Measurements from ENCODE around the gene CRYBG1. TPM values are rescaled to one million over a fixed set of nuclear protein-coding genes. Genes with fewer than 3 reads are reported as not detected.

The CRYBG1 gene
- total and polyA plus RNA-seq, 2 donors: 12.2 to 22.2 TPM

- H3K4me1 ChIP-seq (ENCODE audit: control insufficient read depth in 2 of 2, insufficient read depth in 2 of 2, low read length in 2 of 2): no peaks in the 10 kb centered on the region
- H3K36me3 ChIP-seq (ENCODE audit: control insufficient read depth in 2 of 2, insufficient read depth in 2 of 2, low read length in 1 of 2): peaks cover 20 to 21% of the 10 kb centered on the region in 2 donors
- no peaks in the 10 kb centered on the region for H3K27me3 ChIP-seq (ENCODE audit: control insufficient read depth in 2 of 2, insufficient read depth in 1 of 2, low read length in 1 of 2)
- no peak overlapping the region for H3K27ac ChIP-seq (ENCODE audit: low read depth in 1 of 2, low read length in 1 of 2)
- H3K9me3 ChIP-seq (ENCODE audit: control insufficient read depth in 2 of 2, insufficient read depth in 1 of 2, low read length in 1 of 2): no peaks in the 10 kb centered on the region
- no peak overlapping the region for H3K4me3 ChIP-seq (ENCODE audit: low read length in 2 of 2)
- 91% methylated on average over 7 of the region's 7 CpGs for WGBS
- DNase-seq (ENCODE audit: low read depth in 6 of 9, low spot score in 9 of 9): no peak
These were observed 200.6 kb downstream of the CRYBG1 start for GRCh38 chr6:106560996-106561685.

- peaks cover 20 to 21% of the 10 kb centered on the region in 2 donors for H3K36me3 ChIP-seq (ENCODE audit: control insufficient read depth in 2 of 2, insufficient read depth in 2 of 2, low read length in 1 of 2)
- no peaks in the 10 kb centered on the region for H3K27me3 ChIP-seq (ENCODE audit: control insufficient read depth in 2 of 2, insufficient read depth in 1 of 2, low read length in 1 of 2)
- no peak overlapping the region for H3K4me3 ChIP-seq (ENCODE audit: low read length in 2 of 2)
- no peaks in the 10 kb centered on the region for H3K9me3 ChIP-seq (ENCODE audit: control insufficient read depth in 2 of 2, insufficient read depth in 1 of 2, low read length in 1 of 2)
- no peak for DNase-seq (ENCODE audit: low read depth in 6 of 9, low spot score in 9 of 9)
- H3K4me1 ChIP-seq (ENCODE audit: control insufficient read depth in 2 of 2, insufficient read depth in 2 of 2, low read length in 2 of 2): no peaks in the 10 kb centered on the region
- 73% methylated on average over 6 of the region's 6 CpGs for WGBS
- no peak overlapping the region for H3K27ac ChIP-seq (ENCODE audit: low read depth in 1 of 2, low read length in 1 of 2)
These were observed 201.3 kb downstream of the CRYBG1 start for GRCh38 chr6:106561686-106562405.

GRCh38 chr6:106563614-106564013 is 203.1 kb downstream of the CRYBG1 start:
- DNase-seq (ENCODE audit: low read depth in 6 of 9, low spot score in 9 of 9): no peak
- H3K4me3 ChIP-seq (ENCODE audit: low read length in 2 of 2): no peak overlapping the region
- H3K27me3 ChIP-seq (ENCODE audit: control insufficient read depth in 2 of 2, insufficient read depth in 1 of 2, low read length in 1 of 2): no peaks in the 10 kb centered on the region
- no peaks in the 10 kb centered on the region for H3K9me3 ChIP-seq (ENCODE audit: control insufficient read depth in 2 of 2, insufficient read depth in 1 of 2, low read length in 1 of 2)
- peaks cover 22 to 25% of the 10 kb centered on the region in 2 donors for H3K36me3 ChIP-seq (ENCODE audit: control insufficient read depth in 2 of 2, insufficient read depth in 2 of 2, low read length in 1 of 2)
- WGBS: 94% methylated on average over 2 of the region's 2 CpGs
- H3K27ac ChIP-seq (ENCODE audit: low read depth in 1 of 2, low read length in 1 of 2): no peak overlapping the region
- no peaks in the 10 kb centered on the region for H3K4me1 ChIP-seq (ENCODE audit: control insufficient read depth in 2 of 2, insufficient read depth in 2 of 2, low read length in 2 of 2)

- peaks cover 21 to 25% of the 10 kb centered on the region in 2 donors for H3K36me3 ChIP-seq (ENCODE audit: control insufficient read depth in 2 of 2, insufficient read depth in 2 of 2, low read length in 1 of 2)
- no peaks in the 10 kb centered on the region for H3K9me3 ChIP-seq (ENCODE audit: control insufficient read depth in 2 of 2, insufficient read depth in 1 of 2, low read length in 1 of 2)
- DNase-seq (ENCODE audit: low read depth in 6 of 9, low spot score in 9 of 9): no peak
- H3K4me1 ChIP-seq (ENCODE audit: control insufficient read depth in 2 of 2, insufficient read depth in 2 of 2, low read length in 2 of 2): no peaks in the 10 kb centered on the region
- no peaks in the 10 kb centered on the region for H3K27me3 ChIP-seq (ENCODE audit: control insufficient read depth in 2 of 2, insufficient read depth in 1 of 2, low read length in 1 of 2)
- no peak overlapping the region for H3K4me3 ChIP-seq (ENCODE audit: low read length in 2 of 2)
- H3K27ac ChIP-seq (ENCODE audit: low read depth in 1 of 2, low read length in 1 of 2): no peak overlapping the region
- WGBS: 90% methylated on average over 4 of the region's 4 CpGs
These were observed 204.0 kb downstream of the CRYBG1 start for GRCh38 chr6:106564476-106564875.

- H3K27ac ChIP-seq (ENCODE audit: low read depth in 1 of 2, low read length in 1 of 2): no peak overlapping the region
- H3K36me3 ChIP-seq (ENCODE audit: control insufficient read depth in 2 of 2, insufficient read depth in 2 of 2, low read length in 1 of 2): peaks cover 24 to 29% of the 10 kb centered on the region in 2 donors
- H3K9me3 ChIP-seq (ENCODE audit: control insufficient read depth in 2 of 2, insufficient read depth in 1 of 2, low read length in 1 of 2): no peaks in the 10 kb centered on the region
- H3K27me3 ChIP-seq (ENCODE audit: control insufficient read depth in 2 of 2, insufficient read depth in 1 of 2, low read length in 1 of 2): no peaks in the 10 kb centered on the region
- no peaks in the 10 kb centered on the region for H3K4me1 ChIP-seq (ENCODE audit: control insufficient read depth in 2 of 2, insufficient read depth in 2 of 2, low read length in 2 of 2)
- H3K4me3 ChIP-seq (ENCODE audit: low read length in 2 of 2): no peak overlapping the region
- WGBS: 97% methylated on average over 2 of the region's 2 CpGs
- no peak for DNase-seq (ENCODE audit: low read depth in 6 of 9, low spot score in 9 of 9)
These were observed 208.0 kb downstream of the CRYBG1 start for GRCh38 chr6:106568530-106568929.

- Histone ChIP-seq H3K4me3 (ENCODE audit: low read length in 2 of 2) (no peak overlapping the region), H3K27me3 (ENCODE audit: control insufficient read depth in 2 of 2, insufficient read depth in 1 of 2, low read length in 1 of 2) (no peaks in the 10 kb centered on the region), H3K4me1 (ENCODE audit: control insufficient read depth in 2 of 2, insufficient read depth in 2 of 2, low read length in 2 of 2) (no peaks in the 10 kb centered on the region), H3K9me3 (ENCODE audit: control insufficient read depth in 2 of 2, insufficient read depth in 1 of 2, low read length in 1 of 2) (no peaks in the 10 kb centered on the region), H3K36me3 (ENCODE audit: control insufficient read depth in 2 of 2, insufficient read depth in 2 of 2, low read length in 1 of 2) (peaks cover 16 to 29% of the 10 kb centered on the region in 2 donors), H3K27ac (ENCODE audit: low read depth in 1 of 2, low read length in 1 of 2) (no peak overlapping the region)
- no peak for DNase-seq (ENCODE audit: low read depth in 6 of 9, low spot score in 9 of 9)
- WGBS: over 99% methylated on average over 4 of the region's 4 CpGs
These were observed 208.9 kb downstream of the CRYBG1 start for GRCh38 chr6:106569428-106569827.

GRCh38 chr6:106572436-106572835 is 211.9 kb downstream of the CRYBG1 start:
- H3K27ac ChIP-seq (ENCODE audit: low read depth in 1 of 2, low read length in 1 of 2): no peak overlapping the region
- no peak for DNase-seq (ENCODE audit: low read depth in 6 of 9, low spot score in 9 of 9)
- H3K9me3 ChIP-seq (ENCODE audit: control insufficient read depth in 2 of 2, insufficient read depth in 1 of 2, low read length in 1 of 2): no peaks in the 10 kb centered on the region
- no peak overlapping the region for H3K4me3 ChIP-seq (ENCODE audit: low read length in 2 of 2)
- peaks cover 15 to 25% of the 10 kb centered on the region in 2 donors for H3K36me3 ChIP-seq (ENCODE audit: control insufficient read depth in 2 of 2, insufficient read depth in 2 of 2, low read length in 1 of 2)
- H3K27me3 ChIP-seq (ENCODE audit: control insufficient read depth in 2 of 2, insufficient read depth in 1 of 2, low read length in 1 of 2): no peaks in the 10 kb centered on the region
- no peaks in the 10 kb centered on the region for H3K4me1 ChIP-seq (ENCODE audit: control insufficient read depth in 2 of 2, insufficient read depth in 2 of 2, low read length in 2 of 2)
- WGBS: 96% methylated on average over 5 of the region's 5 CpGs

GRCh38 chr6:106572875-106573585 is 212.5 kb downstream of the CRYBG1 start:
- no peaks in the 10 kb centered on the region for H3K27me3 ChIP-seq (ENCODE audit: control insufficient read depth in 2 of 2, insufficient read depth in 1 of 2, low read length in 1 of 2)
- no peak overlapping the region for H3K4me3 ChIP-seq (ENCODE audit: low read length in 2 of 2)
- 99% methylated on average over 6 of the region's 6 CpGs for whole genome bisulfite sequencing

More at GRCh38 chr6:106572875-106573585, 212.5 kb downstream of the CRYBG1 start:
- peaks cover 15 to 24% of the 10 kb centered on the region in 2 donors for H3K36me3 ChIP-seq (ENCODE audit: control insufficient read depth in 2 of 2, insufficient read depth in 2 of 2, low read length in 1 of 2)
- no peak for DNase-seq (ENCODE audit: low read depth in 6 of 9, low spot score in 9 of 9)
- no peaks in the 10 kb centered on the region for H3K4me1 ChIP-seq (ENCODE audit: control insufficient read depth in 2 of 2, insufficient read depth in 2 of 2, low read length in 2 of 2)
- no peaks in the 10 kb centered on the region for H3K9me3 ChIP-seq (ENCODE audit: control insufficient read depth in 2 of 2, insufficient read depth in 1 of 2, low read length in 1 of 2)
- no peak overlapping the region for H3K27ac ChIP-seq (ENCODE audit: low read depth in 1 of 2, low read length in 1 of 2)
